ENCODE data around the gene KLHDC8B.

GRCh38 chr3:49157289-49157688 is 14.1 kb upstream of the KLHDC8B start:
- TF ChIP-seq EZH2 (IDR thresholded peaks at IDR 0.05; ENCODE audit: borderline replicate concordance, low read length): no peak
- TF ChIP-seq, protein P1, sequence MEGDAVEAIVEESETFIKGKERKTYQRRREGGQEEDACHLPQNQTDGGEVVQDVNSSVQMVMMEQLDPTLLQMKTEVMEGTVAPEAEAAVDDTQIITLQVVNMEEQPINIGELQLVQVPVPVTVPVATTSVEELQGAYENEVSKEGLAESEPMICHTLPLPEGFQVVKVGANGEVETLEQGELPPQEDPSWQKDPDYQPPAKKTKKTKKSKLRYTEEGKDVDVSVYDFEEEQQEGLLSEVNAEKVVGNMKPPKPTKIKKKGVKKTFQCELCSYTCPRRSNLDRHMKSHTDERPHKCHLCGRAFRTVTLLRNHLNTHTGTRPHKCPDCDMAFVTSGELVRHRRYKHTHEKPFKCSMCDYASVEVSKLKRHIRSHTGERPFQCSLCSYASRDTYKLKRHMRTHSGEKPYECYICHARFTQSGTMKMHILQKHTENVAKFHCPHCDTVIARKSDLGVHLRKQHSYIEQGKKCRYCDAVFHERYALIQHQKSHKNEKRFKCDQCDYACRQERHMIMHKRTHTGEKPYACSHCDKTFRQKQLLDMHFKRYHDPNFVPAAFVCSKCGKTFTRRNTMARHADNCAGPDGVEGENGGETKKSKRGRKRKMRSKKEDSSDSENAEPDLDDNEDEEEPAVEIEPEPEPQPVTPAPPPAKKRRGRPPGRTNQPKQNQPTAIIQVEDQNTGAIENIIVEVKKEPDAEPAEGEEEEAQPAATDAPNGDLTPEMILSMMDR (IDR thresholded peaks at IDR 0.05; ENCODE audit: low read length): no peak
